ENCODE results near the gene FASLG.
"Not testable (repeated sequence)": the region's sequence is repeated elsewhere in the genome, so short reads cannot be mapped to it uniquely, and the experiment has no call there.

The FASLG gene

DNA sequence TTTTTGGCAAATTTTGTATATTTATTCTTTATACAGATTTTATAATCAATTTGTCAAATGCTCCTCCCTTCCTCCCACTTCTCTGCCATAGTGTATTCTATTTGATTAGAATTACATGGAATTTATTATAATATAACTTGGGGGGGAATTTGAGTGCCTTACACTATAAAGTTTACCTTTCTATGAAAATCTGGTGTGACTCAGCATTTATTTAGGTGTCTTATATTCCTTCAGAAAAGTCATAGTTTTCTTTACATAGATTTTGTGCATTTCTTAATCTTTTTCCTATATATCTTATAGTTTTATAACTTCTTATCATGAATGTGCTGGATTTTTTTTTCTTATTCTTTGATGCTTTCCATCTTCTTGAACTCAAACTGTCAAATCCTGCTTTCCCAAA, 21.3 kb downstream of the FASLG start:
- in situ Hi-C loops (cut with MboI; ENCODE audit: low sequenced_read_pairs), result no loop called here

DNA sequence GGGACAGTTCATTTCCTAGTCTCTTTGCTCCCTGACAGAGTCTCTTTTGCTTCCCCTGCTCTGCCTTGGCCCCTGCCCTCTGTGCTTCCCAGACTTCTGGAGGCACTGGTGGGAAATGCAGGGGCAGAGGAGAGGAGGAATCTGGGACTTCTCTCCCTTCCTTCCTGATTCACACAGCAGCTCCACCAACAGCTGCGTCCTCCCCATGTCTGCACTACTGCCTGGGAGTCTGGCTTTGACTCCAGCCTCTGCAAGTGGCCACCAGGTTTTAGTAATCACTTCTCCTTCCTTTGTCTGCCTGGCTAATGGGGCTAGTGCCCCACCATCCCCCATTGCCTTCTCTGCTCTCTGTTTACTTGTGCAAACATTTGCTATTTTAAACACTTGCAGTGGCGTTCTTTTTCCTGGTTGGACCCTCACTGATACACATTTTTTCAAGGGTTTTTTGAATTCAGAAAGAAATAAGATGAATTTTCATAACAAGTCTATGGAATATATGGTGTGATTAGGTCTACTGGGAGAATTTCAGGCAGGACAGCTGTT, 21.9 kb downstream of the FASLG start:
- in situ Hi-C loops (cut with MboI; ENCODE audit: low sequenced_read_pairs), result no loop called here

DNA sequence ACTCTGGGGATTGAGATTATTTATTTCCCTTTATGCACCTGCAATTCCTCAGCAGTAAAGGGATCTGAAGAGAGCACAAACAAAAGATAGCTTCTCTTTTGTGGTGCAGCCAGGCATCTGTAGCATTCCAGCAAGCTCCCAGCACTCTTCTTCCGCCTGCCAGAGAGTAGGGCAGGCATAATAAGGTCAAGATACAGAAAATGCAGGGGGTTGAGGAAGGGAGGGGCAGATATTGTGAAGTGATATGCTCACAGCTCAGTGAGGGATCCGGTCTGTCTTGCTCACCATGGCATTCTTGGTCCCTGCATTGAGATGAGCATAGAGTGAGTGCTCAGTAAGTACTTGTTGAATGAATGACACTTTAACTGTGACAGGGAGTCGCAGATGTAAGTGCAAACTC, 23.9 kb downstream of the FASLG start:
- in situ Hi-C loops (cut with MboI; ENCODE audit: low sequenced_read_pairs), result no loop called here

DNA sequence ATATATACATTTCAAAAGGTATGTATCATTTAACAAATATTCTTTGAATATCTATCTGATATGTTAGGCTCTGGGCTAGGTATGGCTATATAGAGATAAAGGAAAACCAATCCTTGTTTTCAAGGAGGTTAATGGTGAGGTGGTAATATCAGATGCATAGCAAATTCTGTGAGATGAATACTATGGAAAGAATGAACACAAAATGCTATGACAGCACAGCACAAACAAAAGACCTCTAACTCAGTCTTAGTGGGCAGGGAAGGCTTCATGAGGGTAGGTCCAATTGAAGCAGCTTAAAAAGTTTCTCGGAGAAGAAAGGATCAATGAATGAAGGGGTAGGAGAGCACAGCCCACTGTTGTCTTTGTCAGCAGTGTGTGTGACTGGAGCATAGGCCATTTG, 27.2 kb downstream of the FASLG start:
- in situ Hi-C loops (cut with MboI; ENCODE audit: low sequenced_read_pairs), result no loop called here

GRCh38 chr1:172688428-172689085, 29.7 kb downstream of the FASLG start:
- in situ Hi-C loops (cut with MboI; ENCODE audit: low sequenced_read_pairs), result not testable (repeated sequence)

- in situ Hi-C loops (cut with MboI; ENCODE audit: low sequenced_read_pairs), result not testable (repeated sequence)
Observed at GRCh38 chr1:172690925-172691324, 32.0 kb downstream of the FASLG start.

DNA sequence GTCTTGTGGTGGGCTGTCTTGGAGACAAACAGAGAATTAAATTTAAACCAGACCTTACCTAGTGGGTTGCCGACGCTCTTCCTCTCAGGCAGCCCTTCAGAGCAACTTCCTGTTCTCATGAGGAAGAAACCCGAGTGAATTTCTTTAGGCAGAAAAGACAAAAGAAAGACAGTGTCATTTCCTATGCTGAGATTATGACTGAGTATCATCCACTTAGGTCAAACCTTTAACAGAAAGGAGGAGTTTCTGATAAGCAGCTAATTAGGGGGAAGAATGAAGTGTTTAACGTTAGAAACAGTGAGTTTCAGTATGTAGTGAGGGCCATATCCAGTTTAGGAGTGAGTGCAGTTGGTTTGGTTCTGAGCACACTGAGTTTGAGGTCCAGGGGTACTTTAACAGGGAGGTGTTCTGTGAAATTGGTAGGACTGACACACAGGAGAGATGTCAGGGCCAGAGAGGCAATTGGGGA, 38.7 kb downstream of the FASLG start:
- in situ Hi-C loops (cut with MboI; ENCODE audit: low sequenced_read_pairs), result no loop called here

DNA sequence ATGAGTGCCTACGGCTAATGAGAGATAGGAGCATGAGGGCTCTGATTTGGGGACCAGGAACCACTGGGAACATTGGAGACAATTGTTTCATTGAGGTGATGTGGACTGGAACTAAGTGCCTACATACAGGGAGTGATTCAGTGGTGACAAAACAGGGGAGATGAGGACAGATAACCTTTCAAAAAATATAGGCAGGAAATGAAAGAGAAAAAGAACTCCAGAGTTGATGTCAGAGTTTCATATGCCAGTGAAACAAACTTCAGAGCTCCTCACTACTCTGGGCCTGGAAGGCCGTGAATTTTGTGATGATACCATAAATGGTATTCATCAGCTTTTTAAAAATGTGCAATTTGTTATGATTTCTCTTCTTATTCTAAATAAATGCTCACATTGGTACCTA, 39.3 kb downstream of the FASLG start:
- in situ Hi-C loops (cut with MboI; ENCODE audit: low sequenced_read_pairs), result no loop called here

- in situ Hi-C loops (cut with MboI; ENCODE audit: low sequenced_read_pairs), result no loop called here
Observed at GRCh38 chr1:172699111-172699510, 40.2 kb downstream of the FASLG start.

- in situ Hi-C loops (cut with MboI; ENCODE audit: low sequenced_read_pairs), result loop anchor here (25.0 kb wide), 1 partner anchor 237 kb away; no protein-coding TSS in a partner anchor
Observed at GRCh38 chr1:172699695-172700227, 40.9 kb downstream of the FASLG start.

GRCh38 chr1:172700556-172700955, 41.7 kb downstream of the FASLG start:
- in situ Hi-C loops (cut with MboI; ENCODE audit: low sequenced_read_pairs), result loop anchor here (25.0 kb wide), 1 partner anchor 238 kb away; no protein-coding TSS in a partner anchor

DNA sequence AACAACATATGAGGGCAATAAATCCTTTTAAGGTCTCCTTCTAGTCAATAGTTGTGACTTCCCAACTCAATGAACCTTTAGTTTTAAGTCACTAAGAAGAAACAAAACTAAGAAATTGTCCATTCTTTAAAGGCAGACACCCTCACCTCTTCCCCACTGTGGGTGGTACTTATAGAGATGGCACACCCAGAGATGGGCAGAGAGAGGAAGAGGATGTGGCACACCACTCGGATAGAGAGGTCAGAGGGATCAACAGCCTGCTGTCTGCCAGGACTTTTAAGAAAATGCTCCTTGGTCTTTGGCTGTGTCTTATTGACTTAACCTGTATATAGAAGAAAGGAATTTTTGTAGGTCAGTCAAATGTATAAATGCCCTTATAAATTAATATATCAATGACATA, 45.1 kb downstream of the FASLG start:
- in situ Hi-C loops (cut with MboI; ENCODE audit: low sequenced_read_pairs), result loop anchor here (25.0 kb wide), 1 partner anchor 242 kb away; no protein-coding TSS in a partner anchor

GRCh38 chr1:172704420-172705210, 45.7 kb downstream of the FASLG start:
- in situ Hi-C loops (cut with MboI; ENCODE audit: low sequenced_read_pairs), result loop anchor here (25.0 kb wide), 1 partner anchor 242 kb away; no protein-coding TSS in a partner anchor

DNA sequence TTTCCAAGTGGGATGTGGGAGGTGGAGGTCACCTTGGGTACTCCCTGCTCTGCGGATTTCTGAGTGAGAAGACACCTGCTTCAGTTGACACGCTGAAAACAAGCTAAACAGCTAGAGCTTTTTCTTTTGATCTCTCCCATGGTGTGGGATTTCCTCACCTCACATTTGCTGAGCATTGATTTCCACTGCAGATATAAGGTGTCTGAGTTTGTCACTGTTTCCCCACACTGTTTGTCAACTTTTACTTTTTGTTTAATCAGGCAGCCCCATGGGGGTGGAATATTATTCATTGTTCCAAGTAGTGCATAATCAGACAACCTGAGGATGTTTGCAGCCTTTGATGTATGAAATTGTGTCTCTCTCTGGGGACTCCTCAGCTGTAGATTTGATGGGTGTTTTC, 49.5 kb downstream of the FASLG start:
- in situ Hi-C loops (cut with MboI; ENCODE audit: low sequenced_read_pairs), result loop anchor here (25.0 kb wide), 1 partner anchor 246 kb away; no protein-coding TSS in a partner anchor

- in situ Hi-C loops (cut with MboI; ENCODE audit: low sequenced_read_pairs), result loop anchor here (10.0 to 25.0 kb wide), 2 partner anchors 97 to 249 kb away; no protein-coding TSS in a partner anchor
Observed at GRCh38 chr1:172711558-172711957, 52.7 kb downstream of the FASLG start.

DNA sequence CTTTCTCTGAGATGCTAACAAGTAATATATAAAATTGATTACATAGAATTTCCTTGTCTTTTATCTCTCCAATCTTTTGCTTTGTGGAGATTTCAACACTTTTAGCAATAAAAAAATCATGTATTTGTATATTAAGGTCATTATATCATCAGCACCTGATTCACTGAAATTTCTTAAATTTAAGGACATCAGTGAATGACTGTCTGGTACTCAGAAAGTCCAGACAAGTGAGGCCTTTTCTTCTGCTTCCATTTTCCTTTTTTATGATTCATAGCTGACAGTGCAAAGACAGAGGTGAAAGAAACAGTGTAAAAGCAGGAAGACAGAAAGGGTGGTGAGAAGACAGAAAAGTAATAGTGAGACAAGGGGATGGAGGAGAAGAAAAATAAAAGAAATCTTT, 54.6 kb downstream of the FASLG start:
- in situ Hi-C loops (cut with MboI; ENCODE audit: low sequenced_read_pairs), result loop anchor here (10.0 to 25.0 kb wide), 2 partner anchors 99 to 251 kb away; no protein-coding TSS in a partner anchor
